OCI-LY1 (cell line): ENCODE data around the gene CHST3.

ENCODE experiments used
- EZH2 ChIP-seq: fragments of 200-600 bp; sonication (generic), shearing (Covaris generic); IDR thresholded peaks from 2 replicates; pipeline ENCODE4 v1.8.0; 2017; ENCODE audit warnings: borderline replicate concordance, mixed run types, mild to moderate bottlenecking, antibody characterized with exemption, low read length, moderate library complexity, mixed read lengths
- TF ChIP-seq, protein P1 (sequence below): fragments of 200-600 bp; sonication (generic), shearing (Covaris generic); IDR thresholded peaks from 2 replicates; pipeline ENCODE4 v1.5.1; 2017; ENCODE audit warnings: mild to moderate bottlenecking, antibody characterized with exemption, low read length, moderate library complexity, mixed read lengths

GRCh38 chr10:71971769-71972555 lies 7.8 kb downstream of the CHST3 start:
- no peak for TF ChIP-seq EZH2
- TF ChIP-seq, protein P1, sequence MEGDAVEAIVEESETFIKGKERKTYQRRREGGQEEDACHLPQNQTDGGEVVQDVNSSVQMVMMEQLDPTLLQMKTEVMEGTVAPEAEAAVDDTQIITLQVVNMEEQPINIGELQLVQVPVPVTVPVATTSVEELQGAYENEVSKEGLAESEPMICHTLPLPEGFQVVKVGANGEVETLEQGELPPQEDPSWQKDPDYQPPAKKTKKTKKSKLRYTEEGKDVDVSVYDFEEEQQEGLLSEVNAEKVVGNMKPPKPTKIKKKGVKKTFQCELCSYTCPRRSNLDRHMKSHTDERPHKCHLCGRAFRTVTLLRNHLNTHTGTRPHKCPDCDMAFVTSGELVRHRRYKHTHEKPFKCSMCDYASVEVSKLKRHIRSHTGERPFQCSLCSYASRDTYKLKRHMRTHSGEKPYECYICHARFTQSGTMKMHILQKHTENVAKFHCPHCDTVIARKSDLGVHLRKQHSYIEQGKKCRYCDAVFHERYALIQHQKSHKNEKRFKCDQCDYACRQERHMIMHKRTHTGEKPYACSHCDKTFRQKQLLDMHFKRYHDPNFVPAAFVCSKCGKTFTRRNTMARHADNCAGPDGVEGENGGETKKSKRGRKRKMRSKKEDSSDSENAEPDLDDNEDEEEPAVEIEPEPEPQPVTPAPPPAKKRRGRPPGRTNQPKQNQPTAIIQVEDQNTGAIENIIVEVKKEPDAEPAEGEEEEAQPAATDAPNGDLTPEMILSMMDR, result no peak
